Activated CD8-positive, alpha-beta T cell treated with anti-CD3 and anti-CD28 coated beads, Interleukin-2, amount 10 ng/mL, durations not matched to agents 7 days and 5 days (primary cell): ENCODE results near the gene SLC25A21. TPM values are rescaled to one million over a fixed set of nuclear protein-coding genes. Genes with fewer than 3 reads are reported as not detected.

Experiments
- ATAC-seq: fragments of 150-1000 bp; cut with Tn5 transposase; one replicate; pipeline ENCODE4 v1.10.0; 2021; ENCODE audit warnings: moderate library complexity
- CTCF ChIA-PET: fragments of 350-600 bp; sonication (Branson Sonifier 250); formaldehyde crosslinking; loops from one replicate; lab custom pipeline; 2021; ENCODE audit warnings: antibody characterized with exemption; lab: Charles Lee
- POLR2A ChIA-PET: fragments of 350-600 bp; sonication (Branson Sonifier 250); formaldehyde crosslinking; loops from one replicate; lab custom pipeline; 2021; ENCODE audit warnings: antibody characterized with exemption; lab: Charles Lee
- DNase-seq: peaks from one replicate; pipeline ENCODE4 v3.0.0-alpha.2; 2020
- H3K27ac Mint-ChIP-seq: one replicate; pipeline ENCODE4 v1.8.0; 2021; ENCODE audit warnings: mild to moderate bottlenecking, mixed read lengths
- H3K27me3 Mint-ChIP-seq: one replicate; pipeline ENCODE4 v1.8.0; 2021; ENCODE audit warnings: low read depth, mixed read lengths
- H3K36me3 Mint-ChIP-seq: one replicate; pipeline ENCODE4 v1.8.0; 2021; ENCODE audit warnings: low read depth, mixed read lengths
- H3K4me1 Mint-ChIP-seq: one replicate; pipeline ENCODE4 v1.8.0; 2021; ENCODE audit warnings: low read depth, mixed read lengths
- H3K4me3 Mint-ChIP-seq: one replicate; pipeline ENCODE4 v1.8.0; 2021; ENCODE audit warnings: mild to moderate bottlenecking, mixed read lengths
- H3K9me3 Mint-ChIP-seq: one replicate; pipeline ENCODE4 v1.8.0; 2022; ENCODE audit warnings: mixed read lengths; ENCODE audit not compliant: insufficient read depth
- total RNA-seq, 2 experiments: library from RNA; stranded (reverse); gene quantifications; one replicate each; pipeline ENCODE4 v1.2.3, GENCODE V29; 2021

The SLC25A21 gene
- total RNA-seq, 2 experiments from 2014 or later = not detected

DNA sequence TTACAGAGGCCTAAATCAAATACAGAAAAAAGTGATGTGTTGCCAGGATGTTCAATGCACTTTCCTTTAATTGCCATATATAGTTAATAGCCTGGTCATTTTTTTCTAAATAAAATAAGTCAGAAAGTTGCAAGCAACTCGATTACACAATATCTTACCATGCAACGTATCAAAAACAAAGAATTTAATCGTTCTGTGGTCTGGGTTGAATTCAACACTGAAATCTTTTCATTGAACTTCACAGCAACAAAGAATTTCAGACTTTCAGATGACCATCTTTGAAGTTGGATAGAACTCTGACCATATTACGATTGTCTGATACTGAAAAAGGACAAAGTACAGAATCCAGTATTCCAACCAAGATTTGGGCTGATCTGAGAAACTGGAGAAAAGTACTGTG, 231.9 kb downstream of the SLC25A21 start:
- no peak overlapping the region for H3K27ac Mint-ChIP-seq
- H3K27me3 Mint-ChIP-seq = no peaks in the 10 kb centered on the region
- CTCF ChIA-PET = no interaction called here
- no peaks in the 10 kb centered on the region for H3K36me3 Mint-ChIP-seq
- no peaks in the 10 kb centered on the region for H3K4me1 Mint-ChIP-seq
- no peaks in the 10 kb centered on the region for H3K9me3 Mint-ChIP-seq
- DNase-seq (no peak), ATAC-seq (no peak)
- POLR2A ChIA-PET = no interaction called here
- no peak overlapping the region for H3K4me3 Mint-ChIP-seq

DNA sequence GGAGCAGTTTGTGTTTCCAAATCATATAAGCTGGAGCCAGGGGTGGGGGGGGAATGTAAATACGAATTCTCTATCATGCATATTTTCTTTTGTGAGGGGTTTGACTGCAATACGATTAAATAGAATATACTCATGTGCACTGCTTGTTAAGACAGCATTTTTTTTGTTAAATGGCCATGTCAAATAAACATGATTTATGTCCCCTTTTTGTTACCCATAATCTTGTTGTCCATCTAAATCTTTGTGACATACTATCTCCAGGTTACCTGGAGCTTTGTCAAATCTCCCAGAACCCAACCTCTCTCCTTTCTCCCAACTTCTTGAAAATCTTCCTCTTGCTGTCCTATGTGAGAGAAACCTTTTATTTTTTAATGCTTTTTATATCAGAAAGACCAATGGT, 233.1 kb downstream of the SLC25A21 start:
- CTCF ChIA-PET = no interaction called here
- POLR2A ChIA-PET = no interaction called here
- no peaks in the 10 kb centered on the region for H3K9me3 Mint-ChIP-seq
- H3K36me3 Mint-ChIP-seq = no peaks in the 10 kb centered on the region
- H3K27me3 Mint-ChIP-seq = no peaks in the 10 kb centered on the region
- no peaks in the 10 kb centered on the region for H3K4me1 Mint-ChIP-seq
- H3K27ac Mint-ChIP-seq = no peak overlapping the region
- DNase-seq (no peak), ATAC-seq (no peak)
- H3K4me3 Mint-ChIP-seq = no peak overlapping the region

DNA sequence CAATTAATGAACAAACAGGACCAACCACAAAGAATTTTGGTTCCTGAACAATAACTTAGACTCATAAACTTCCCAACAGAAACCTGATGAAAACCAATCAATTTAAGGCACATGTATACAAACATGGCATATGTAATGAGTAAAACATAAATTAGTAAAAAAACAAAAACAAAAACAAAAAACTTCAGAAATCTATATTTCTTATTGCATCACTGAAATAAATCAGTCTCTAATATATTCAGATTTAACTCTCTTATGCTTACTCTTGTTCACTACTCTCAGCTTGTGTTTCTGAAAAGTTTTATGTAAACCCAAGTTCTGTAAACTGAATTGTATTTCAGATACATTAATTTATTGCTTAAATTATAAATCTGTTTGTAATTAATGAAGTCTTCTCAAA, 233.7 kb downstream of the SLC25A21 start:
- no peaks in the 10 kb centered on the region for H3K9me3 Mint-ChIP-seq
- no peak overlapping the region for H3K4me3 Mint-ChIP-seq
- DNase-seq = no peak
- H3K27ac Mint-ChIP-seq = no peak overlapping the region
- no peaks in the 10 kb centered on the region for H3K27me3 Mint-ChIP-seq
- ChIA-PET CTCF (no interaction called here), POLR2A (no interaction called here)
- ATAC-seq = no peak
- H3K4me1 Mint-ChIP-seq = no peaks in the 10 kb centered on the region
- no peaks in the 10 kb centered on the region for H3K36me3 Mint-ChIP-seq

DNA sequence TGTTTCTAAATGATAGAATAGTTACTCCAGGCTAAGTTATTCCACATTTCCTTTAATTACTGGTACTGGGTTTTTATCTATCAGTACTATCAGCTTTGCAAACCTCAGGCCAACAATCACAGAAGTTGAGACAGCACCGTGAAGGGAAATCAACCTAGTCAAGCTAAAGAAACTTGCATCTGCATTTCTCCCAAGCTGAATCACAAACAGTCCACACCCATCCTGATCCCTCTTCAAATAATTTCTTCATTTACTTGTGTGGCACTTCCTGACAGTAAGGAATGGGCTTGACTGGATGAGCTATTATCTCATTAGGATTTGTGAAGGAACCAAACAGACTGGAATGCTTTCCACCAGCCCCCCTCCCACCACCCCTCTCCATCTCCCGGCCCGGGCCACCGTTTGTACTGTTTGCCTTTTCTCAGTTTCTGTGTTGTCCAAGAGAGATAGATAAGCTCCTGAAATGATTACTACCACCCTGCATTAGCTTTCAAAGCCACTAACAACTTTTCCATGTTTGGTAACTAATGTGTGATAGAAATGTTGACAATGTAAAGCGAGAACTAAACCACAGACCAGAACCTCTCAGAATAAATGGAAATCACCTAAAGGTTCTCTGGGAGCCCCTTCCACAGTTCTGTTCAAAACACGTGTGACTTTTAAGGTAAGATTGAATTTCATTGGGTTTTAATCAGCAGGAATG, 236.3 kb downstream of the SLC25A21 start:
- ATAC-seq (no peak), DNase-seq (no peak)
- no peaks in the 10 kb centered on the region for H3K4me1 Mint-ChIP-seq
- H3K36me3 Mint-ChIP-seq = no peaks in the 10 kb centered on the region
- ChIA-PET CTCF (no interaction called here), POLR2A (no interaction called here)
- H3K27ac Mint-ChIP-seq = no peak overlapping the region
- H3K4me3 Mint-ChIP-seq = no peak overlapping the region
- no peaks in the 10 kb centered on the region for H3K9me3 Mint-ChIP-seq
- no peaks in the 10 kb centered on the region for H3K27me3 Mint-ChIP-seq

DNA sequence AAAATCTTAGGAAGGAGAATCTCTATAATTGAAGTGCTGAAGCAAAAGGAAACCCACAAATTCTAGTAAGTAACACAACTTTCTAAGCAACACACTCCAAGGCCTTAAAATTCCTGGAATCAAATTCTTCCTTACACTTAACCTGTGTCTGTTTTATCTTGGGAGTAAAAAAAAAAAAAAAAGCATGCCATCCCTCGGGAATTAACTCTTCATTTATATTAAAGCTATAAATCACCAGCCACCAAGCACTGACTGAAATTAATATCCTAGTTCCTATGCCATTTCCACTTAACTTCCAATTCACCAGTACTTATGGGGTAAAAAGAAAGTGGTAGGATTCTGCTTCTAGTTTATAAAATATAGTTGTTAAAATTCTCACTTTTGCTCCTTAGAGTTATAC, 238.1 kb downstream of the SLC25A21 start:
- no peak for ATAC-seq
- Mint-ChIP-seq H3K4me3 (no peak overlapping the region), H3K27me3 (no peaks in the 10 kb centered on the region), H3K36me3 (no peaks in the 10 kb centered on the region), H3K27ac (no peak overlapping the region), H3K4me1 (no peaks in the 10 kb centered on the region), H3K9me3 (no peaks in the 10 kb centered on the region)
- DNase-seq = no peak
- CTCF ChIA-PET = no interaction called here
- POLR2A ChIA-PET = no interaction called here

DNA sequence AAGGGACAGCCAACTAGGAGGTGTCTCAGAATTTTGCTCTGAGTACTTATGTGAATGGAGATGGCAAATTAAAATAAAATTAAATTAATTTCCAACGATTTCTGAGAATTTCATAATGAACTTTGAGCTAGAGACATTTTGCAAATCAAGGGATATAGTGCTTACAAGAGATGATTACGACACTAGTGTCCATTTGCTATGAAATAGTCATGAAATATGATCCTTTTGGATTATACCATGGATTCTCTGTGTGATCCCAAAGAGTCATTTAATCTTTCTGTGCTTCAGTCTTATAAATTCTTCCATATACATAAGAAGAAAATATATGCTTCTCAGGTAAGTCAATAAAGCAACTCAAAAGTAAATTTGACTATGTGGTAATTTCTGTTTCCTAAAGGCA, 240.6 kb downstream of the SLC25A21 start:
- no peaks in the 10 kb centered on the region for H3K27me3 Mint-ChIP-seq
- ChIA-PET CTCF (no interaction called here), POLR2A (no interaction called here)
- no peak for ATAC-seq
- H3K4me3 Mint-ChIP-seq = no peak overlapping the region
- no peak overlapping the region for H3K27ac Mint-ChIP-seq
- no peaks in the 10 kb centered on the region for H3K4me1 Mint-ChIP-seq
- no peaks in the 10 kb centered on the region for H3K9me3 Mint-ChIP-seq
- H3K36me3 Mint-ChIP-seq = no peaks in the 10 kb centered on the region
- DNase-seq = no peak

DNA sequence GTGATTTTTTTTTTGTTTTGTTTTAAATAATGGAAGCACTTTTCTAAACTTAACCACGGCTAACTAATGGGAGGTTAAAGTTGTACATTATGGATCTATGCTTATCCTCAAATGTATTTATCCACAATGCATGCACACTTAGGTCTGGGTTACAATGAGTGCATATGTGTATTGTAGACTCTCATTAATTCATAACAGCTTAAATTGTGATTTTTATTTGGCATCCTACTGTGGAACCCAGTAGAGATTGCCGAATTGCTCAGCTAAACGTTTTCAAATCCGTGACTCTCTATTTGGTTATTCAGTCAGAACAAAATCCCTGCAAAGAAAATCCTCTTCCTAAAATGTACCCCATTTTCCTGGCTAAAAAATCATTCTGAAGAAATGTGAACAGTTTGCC, 244.0 kb downstream of the SLC25A21 start:
- H3K4me3 Mint-ChIP-seq = no peak overlapping the region
- no peak for DNase-seq
- CTCF ChIA-PET = no interaction called here
- no peak overlapping the region for H3K27ac Mint-ChIP-seq
- ATAC-seq = no peak
- POLR2A ChIA-PET = no interaction called here
- no peaks in the 10 kb centered on the region for H3K4me1 Mint-ChIP-seq
- H3K9me3 Mint-ChIP-seq = no peaks in the 10 kb centered on the region
- no peaks in the 10 kb centered on the region for H3K27me3 Mint-ChIP-seq
- H3K36me3 Mint-ChIP-seq = no peaks in the 10 kb centered on the region

DNA sequence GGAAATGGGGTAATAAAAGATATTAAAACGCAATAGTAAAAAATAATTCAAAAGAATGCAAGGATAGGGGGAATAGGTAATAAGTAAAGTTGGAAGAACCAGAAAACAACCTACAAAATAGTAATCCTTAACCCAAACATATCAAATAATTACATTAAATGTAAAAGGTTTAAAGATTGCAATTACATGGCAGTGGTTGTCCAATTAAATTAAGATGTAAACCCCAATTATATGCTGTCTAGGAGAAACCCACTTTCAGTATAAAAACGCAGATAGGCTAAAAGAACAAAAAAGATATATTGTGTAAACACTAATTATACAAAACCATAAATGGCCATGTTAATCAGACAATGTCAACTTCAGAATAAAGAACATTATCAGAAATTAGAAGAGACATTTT, 247.3 kb downstream of the SLC25A21 start:
- Mint-ChIP-seq H3K27ac (no peak overlapping the region), H3K36me3 (no peaks in the 10 kb centered on the region), H3K9me3 (no peaks in the 10 kb centered on the region), H3K27me3 (no peaks in the 10 kb centered on the region), H3K4me3 (no peak overlapping the region), H3K4me1 (no peaks in the 10 kb centered on the region)
- POLR2A ChIA-PET = no interaction called here
- CTCF ChIA-PET = interaction anchor here (1.4 kb wide), 1 partner anchor 17 kb away, joined by 3 read pairs; no protein-coding TSS in a partner anchor
- DNase-seq (no peak), ATAC-seq (no peak)

DNA sequence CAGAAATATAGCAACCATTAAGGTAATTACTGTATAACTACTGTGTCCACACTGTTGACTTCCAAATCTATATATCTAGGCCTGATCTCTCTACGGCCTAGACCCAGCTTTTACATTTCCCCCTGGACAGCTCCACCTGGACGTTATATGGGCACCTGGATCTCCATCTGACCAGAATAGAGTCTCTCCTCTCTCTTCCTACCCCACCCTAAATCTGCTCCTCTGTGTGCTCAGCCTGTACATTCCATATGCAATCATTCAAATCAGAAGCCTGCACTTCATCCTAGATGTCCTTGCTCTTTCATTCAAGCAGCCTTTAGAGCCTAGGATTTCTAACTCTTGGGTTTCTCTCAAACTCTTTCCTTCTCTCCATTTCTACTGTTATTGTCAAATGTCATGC, 255.7 kb downstream of the SLC25A21 start:
- Mint-ChIP-seq H3K27ac (no peak overlapping the region), H3K9me3 (no peaks in the 10 kb centered on the region)

DNA sequence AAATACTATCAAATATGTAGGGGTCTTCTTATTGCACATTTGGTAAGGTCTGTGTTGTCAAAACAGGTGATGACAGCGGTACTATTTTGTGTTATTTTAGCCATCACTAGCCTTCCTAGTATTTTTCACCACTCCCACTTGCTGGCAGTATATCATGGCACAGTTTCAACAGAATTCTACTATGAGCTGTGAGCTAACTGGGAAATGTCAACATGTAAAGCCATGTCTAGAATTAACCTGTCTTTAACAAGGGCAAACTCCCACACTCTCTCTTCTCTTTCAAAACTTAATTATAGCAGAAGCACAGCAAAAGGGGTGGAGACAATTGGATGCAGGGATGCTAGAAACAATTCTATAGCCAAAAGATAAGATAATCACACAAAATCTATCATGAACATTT, 257.3 kb downstream of the SLC25A21 start:
- CTCF ChIA-PET = no interaction called here
- H3K4me1 Mint-ChIP-seq = no peaks in the 10 kb centered on the region
- POLR2A ChIA-PET = no interaction called here
- no peaks in the 10 kb centered on the region for H3K36me3 Mint-ChIP-seq
- no peak for DNase-seq
- H3K4me3 Mint-ChIP-seq = no peak overlapping the region
- H3K27me3 Mint-ChIP-seq = no peaks in the 10 kb centered on the region
- no peaks in the 10 kb centered on the region for H3K9me3 Mint-ChIP-seq
- ATAC-seq = no peak
- H3K27ac Mint-ChIP-seq = no peak overlapping the region

More for the DNA sequence above, 255.7 kb downstream of the SLC25A21 start:
- ATAC-seq (no peak), DNase-seq (no peak)
- ChIA-PET CTCF (no interaction called here), POLR2A (no interaction called here)
- Mint-ChIP-seq H3K36me3 (no peaks in the 10 kb centered on the region), H3K4me3 (no peak overlapping the region), H3K4me1 (no peaks in the 10 kb centered on the region), H3K27me3 (no peaks in the 10 kb centered on the region)

DNA sequence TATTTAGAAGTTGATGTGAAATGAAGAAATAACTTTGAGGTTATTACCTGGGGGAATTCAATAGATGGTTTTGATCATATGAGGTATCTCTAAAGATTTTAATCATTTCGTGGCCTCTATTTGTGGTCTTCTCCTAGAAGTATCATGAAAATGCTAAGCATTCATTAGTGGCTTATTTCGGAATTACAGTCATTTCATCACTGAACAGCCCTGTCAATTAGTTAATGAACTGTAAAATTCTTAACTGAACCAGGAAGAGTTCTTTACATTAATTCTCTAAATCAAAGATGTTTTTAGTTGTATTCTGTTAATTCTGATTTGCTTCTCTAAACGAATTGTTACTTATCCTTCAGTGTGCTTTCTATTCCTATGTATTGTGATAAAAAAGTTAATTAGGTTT, 261.8 kb downstream of the SLC25A21 start:
- Mint-ChIP-seq H3K27me3 (no peaks in the 10 kb centered on the region), H3K4me1 (no peaks in the 10 kb centered on the region), H3K9me3 (no peaks in the 10 kb centered on the region), H3K27ac (no peak overlapping the region), H3K4me3 (no peak overlapping the region), H3K36me3 (no peaks in the 10 kb centered on the region)
- DNase-seq (no peak), ATAC-seq (no peak)
- ChIA-PET POLR2A (no interaction called here), CTCF (no interaction called here)

DNA sequence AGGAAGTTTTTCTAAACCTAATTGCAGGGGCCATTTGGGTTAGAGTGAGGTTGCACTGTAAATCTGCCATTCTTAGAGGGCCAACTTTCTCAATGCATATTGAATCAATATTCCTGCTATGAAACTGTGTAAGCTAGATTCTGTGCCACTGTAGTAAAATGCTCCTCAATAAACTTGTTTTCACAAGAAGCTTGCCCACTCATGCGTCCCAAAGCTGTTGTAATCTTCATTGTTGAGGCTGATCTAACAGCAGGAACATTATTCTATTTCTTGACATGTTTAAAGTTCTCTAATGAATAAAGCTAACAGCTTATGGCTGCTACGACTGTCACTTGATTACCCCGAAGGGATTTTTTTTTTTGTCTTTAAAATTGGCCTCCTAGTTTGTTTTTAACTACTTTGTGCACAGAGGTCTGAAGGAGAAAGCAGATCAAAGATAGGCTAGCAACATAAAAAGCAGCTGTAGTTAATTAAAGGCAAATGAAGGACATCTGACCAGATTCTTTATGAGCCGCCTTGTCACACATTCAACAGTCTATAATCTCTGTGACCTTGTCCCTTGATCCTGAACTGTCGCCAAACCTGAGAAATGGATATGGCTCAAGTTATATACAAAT, 267.0 kb downstream of the SLC25A21 start:
- no peak for DNase-seq
- ChIA-PET POLR2A (no interaction called here), CTCF (interaction anchor here (1.2 kb wide), 1 partner anchor 1760 kb away, joined by 3 read pairs; no protein-coding TSS in a partner anchor)
- no peaks in the 10 kb centered on the region for H3K4me1 Mint-ChIP-seq
- no peaks in the 10 kb centered on the region for H3K36me3 Mint-ChIP-seq
- H3K27me3 Mint-ChIP-seq = no peaks in the 10 kb centered on the region
- H3K27ac Mint-ChIP-seq = no peak overlapping the region
- no peak overlapping the region for H3K4me3 Mint-ChIP-seq
- H3K9me3 Mint-ChIP-seq = no peaks in the 10 kb centered on the region
- ATAC-seq = no peak
